HEK293 (cell line): ENCODE data around the gene HSPA2.
A peak's percentile ranks its signal among the peaks of the same experiment; 100 is the strongest.

Source experiments
- GLIS2 ChIP-seq: fragments of 450-650 bp; formaldehyde crosslinking; IDR thresholded peaks from 2 replicates; pipeline ENCODE4 v1.5.1; 2016; ENCODE audit warnings: missing biosample characterization, missing genetic modification characterization
- HOXD13 ChIP-seq: sonication (generic); formaldehyde crosslinking; IDR thresholded peaks from 2 replicates; pipeline ENCODE4 v1.8.0; 2022; ENCODE audit warnings: missing genetic modification reagents, borderline replicate concordance
- RBAK ChIP-seq: fragments of 450-650 bp; formaldehyde crosslinking; IDR thresholded peaks from 2 replicates; pipeline ENCODE4 v1.5.1; 2016; ENCODE audit warnings: missing biosample characterization, missing genetic modification characterization
- REPIN1 ChIP-seq: fragments of 450-650 bp; formaldehyde crosslinking; IDR thresholded peaks from 2 replicates; pipeline ENCODE4 v1.5.1; 2017; ENCODE audit warnings: missing biosample characterization, missing genetic modification characterization, low read depth
- ZNF112 ChIP-seq: fragments of 450-650 bp; formaldehyde crosslinking; IDR thresholded peaks from 2 replicates; pipeline ENCODE4 v1.5.0; 2017; ENCODE audit warnings: missing biosample characterization, missing genetic modification characterization
- ZNF133 ChIP-seq: fragments of 450-650 bp; formaldehyde crosslinking; IDR thresholded peaks from 2 replicates; pipeline ENCODE4 v1.5.1; 2016; ENCODE audit warnings: missing biosample characterization, missing genetic modification characterization
- ZNF138 ChIP-seq: fragments of 450-650 bp; formaldehyde crosslinking; IDR thresholded peaks from 2 replicates; pipeline ENCODE4 v1.5.1; 2016; ENCODE audit warnings: missing biosample characterization, missing genetic modification characterization, borderline replicate concordance
- ZNF140 ChIP-seq: fragments of 450-650 bp; formaldehyde crosslinking; IDR thresholded peaks from 2 replicates; pipeline ENCODE4 v1.5.1; 2016; ENCODE audit warnings: missing biosample characterization, missing genetic modification characterization
- ZNF266 ChIP-seq: fragments of 450-650 bp; formaldehyde crosslinking; IDR thresholded peaks from 2 replicates; pipeline ENCODE4 v1.5.1; 2016; ENCODE audit warnings: missing biosample characterization, missing genetic modification characterization, low read depth
- ZNF394 ChIP-seq: fragments of 450-650 bp; formaldehyde crosslinking; IDR thresholded peaks from 2 replicates; pipeline ENCODE4 v1.5.1; 2016; ENCODE audit warnings: missing biosample characterization, missing genetic modification characterization, mild to moderate bottlenecking, moderate library complexity, borderline replicate concordance
- ZNF416 ChIP-seq: fragments of 450-650 bp; formaldehyde crosslinking; IDR thresholded peaks from 2 replicates; pipeline ENCODE4 v1.5.1; 2016; ENCODE audit warnings: missing biosample characterization, missing genetic modification characterization
- ZNF433 ChIP-seq: fragments of 450-650 bp; formaldehyde crosslinking; IDR thresholded peaks from 2 replicates; pipeline ENCODE4 v1.5.1; 2016; ENCODE audit warnings: missing biosample characterization, missing genetic modification characterization, low read depth
- ZNF544 ChIP-seq: fragments of 450-650 bp; formaldehyde crosslinking; IDR thresholded peaks from 2 replicates; pipeline ENCODE4 v1.5.0; 2017; ENCODE audit warnings: missing biosample characterization, missing genetic modification characterization
- ZNF548 ChIP-seq: fragments of 450-650 bp; formaldehyde crosslinking; IDR thresholded peaks from 2 replicates; pipeline ENCODE4 v1.5.1; 2016; ENCODE audit warnings: missing biosample characterization, missing genetic modification characterization
- ZNF610 ChIP-seq: fragments of 450-650 bp; formaldehyde crosslinking; IDR thresholded peaks from 2 replicates; pipeline ENCODE4 v1.5.1; 2016; ENCODE audit warnings: missing biosample characterization, missing genetic modification characterization, borderline replicate concordance
- ZNF670 ChIP-seq: fragments of 450-650 bp; formaldehyde crosslinking; IDR thresholded peaks from 2 replicates; pipeline ENCODE4 v1.5.1; 2016; ENCODE audit warnings: missing biosample characterization, missing genetic modification characterization, low read depth
- ZNF677 ChIP-seq: fragments of 450-650 bp; IDR thresholded peaks from 2 replicates; pipeline ENCODE4 v1.5.0; 2018; ENCODE audit warnings: missing biosample characterization, mild to moderate bottlenecking, missing genetic modification characterization, moderate library complexity
- ZNF768 ChIP-seq: fragments of 450-650 bp; formaldehyde crosslinking; IDR thresholded peaks from 2 replicates; pipeline ENCODE4 v1.5.1; 2018; ENCODE audit warnings: missing biosample characterization, mild to moderate bottlenecking, missing genetic modification characterization
- ZNF785 ChIP-seq: fragments of 450-650 bp; formaldehyde crosslinking; IDR thresholded peaks from 2 replicates; pipeline ENCODE4 v1.5.1; 2016; ENCODE audit warnings: missing biosample characterization, missing genetic modification characterization
- ZNF843 ChIP-seq: fragments of 450-650 bp; formaldehyde crosslinking; IDR thresholded peaks from 2 replicates; pipeline ENCODE4 v1.5.1; 2016; ENCODE audit warnings: missing biosample characterization, missing genetic modification characterization
- ZSCAN30 ChIP-seq: fragments of 450-650 bp; IDR thresholded peaks from 2 replicates; pipeline ENCODE4 v1.5.1; 2018; ENCODE audit warnings: missing biosample characterization, mild to moderate bottlenecking, missing genetic modification characterization, moderate library complexity
- TF ChIP-seq, protein P1 (sequence below): fragments of 450-650 bp; formaldehyde crosslinking; conservative IDR thresholded peaks from 2 replicates; pipeline ENCODE4 v1.5.1; 2016; ENCODE audit warnings: low read depth, missing biosample characterization, missing genetic modification characterization
- TF ChIP-seq, protein P2 (sequence below): sonication (generic); formaldehyde crosslinking; IDR thresholded peaks from 2 replicates; pipeline ENCODE4 v1.8.1; 2022; ENCODE audit warnings: mild to moderate bottlenecking, moderate library complexity, missing genetic modification reagents
- TF ChIP-seq, protein P3 (sequence below): fragments of 450-650 bp; formaldehyde crosslinking; IDR thresholded peaks from 2 replicates; pipeline ENCODE4 v1.5.1; 2016; ENCODE audit warnings: missing biosample characterization, missing genetic modification characterization, borderline replicate concordance
- TF ChIP-seq, protein P4 (sequence below): fragments of 450-650 bp; formaldehyde crosslinking; IDR thresholded peaks from 2 replicates; pipeline ENCODE4 v1.5.1; 2016; ENCODE audit warnings: missing biosample characterization, missing genetic modification characterization
- TF ChIP-seq, protein P5 (sequence below): fragments of 450-650 bp; IDR thresholded peaks from 2 replicates; pipeline ENCODE4 v1.5.1; 2018; ENCODE audit warnings: missing biosample characterization, missing genetic modification characterization

Gene HSPA2

DNA sequence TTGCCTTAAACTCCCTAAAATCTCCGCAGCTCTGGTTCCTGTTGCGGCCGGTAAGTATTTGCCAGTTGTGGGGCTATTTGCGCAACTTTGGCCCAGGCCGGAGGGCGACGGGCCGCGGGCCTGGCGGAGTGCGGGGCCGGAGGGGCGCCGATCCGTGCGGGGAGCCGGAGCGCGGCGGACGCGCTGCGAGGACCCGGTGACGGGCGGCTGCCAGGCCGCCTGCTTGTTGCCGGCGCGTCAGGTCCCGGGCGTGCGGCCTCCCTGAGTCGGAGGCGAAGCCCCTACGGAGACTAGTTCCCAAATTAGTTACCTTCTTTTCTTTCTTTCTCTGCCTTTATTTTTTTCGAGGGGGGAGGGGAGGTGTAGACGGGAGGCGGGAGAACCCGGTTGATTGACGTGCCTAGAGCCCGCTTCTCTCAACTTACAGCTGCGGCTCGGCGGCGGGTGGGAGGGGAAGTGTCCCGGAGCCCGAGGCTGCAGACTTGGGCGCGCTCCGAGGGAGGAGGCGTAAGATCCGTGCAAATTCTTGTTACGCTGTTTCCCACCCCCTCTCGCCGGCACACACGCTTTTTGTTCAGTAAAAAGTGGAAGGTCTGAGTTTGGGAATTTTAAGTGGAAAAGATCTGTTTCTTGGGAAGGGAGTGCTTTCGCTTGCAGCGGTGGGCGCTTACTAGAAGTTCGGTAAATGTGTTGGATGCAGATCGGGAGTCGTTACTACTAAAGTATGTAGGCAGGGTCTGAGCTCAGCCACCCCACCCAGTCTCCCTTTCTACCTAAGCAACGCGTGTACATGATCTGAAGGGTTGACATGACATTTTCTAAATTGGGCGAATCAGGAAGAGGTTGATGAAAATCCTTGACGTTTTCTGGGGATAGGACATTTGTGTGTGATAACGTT lies 35.4 kb upstream of the HSPA2 start (continued):
- TF ChIP-seq, protein P1, sequence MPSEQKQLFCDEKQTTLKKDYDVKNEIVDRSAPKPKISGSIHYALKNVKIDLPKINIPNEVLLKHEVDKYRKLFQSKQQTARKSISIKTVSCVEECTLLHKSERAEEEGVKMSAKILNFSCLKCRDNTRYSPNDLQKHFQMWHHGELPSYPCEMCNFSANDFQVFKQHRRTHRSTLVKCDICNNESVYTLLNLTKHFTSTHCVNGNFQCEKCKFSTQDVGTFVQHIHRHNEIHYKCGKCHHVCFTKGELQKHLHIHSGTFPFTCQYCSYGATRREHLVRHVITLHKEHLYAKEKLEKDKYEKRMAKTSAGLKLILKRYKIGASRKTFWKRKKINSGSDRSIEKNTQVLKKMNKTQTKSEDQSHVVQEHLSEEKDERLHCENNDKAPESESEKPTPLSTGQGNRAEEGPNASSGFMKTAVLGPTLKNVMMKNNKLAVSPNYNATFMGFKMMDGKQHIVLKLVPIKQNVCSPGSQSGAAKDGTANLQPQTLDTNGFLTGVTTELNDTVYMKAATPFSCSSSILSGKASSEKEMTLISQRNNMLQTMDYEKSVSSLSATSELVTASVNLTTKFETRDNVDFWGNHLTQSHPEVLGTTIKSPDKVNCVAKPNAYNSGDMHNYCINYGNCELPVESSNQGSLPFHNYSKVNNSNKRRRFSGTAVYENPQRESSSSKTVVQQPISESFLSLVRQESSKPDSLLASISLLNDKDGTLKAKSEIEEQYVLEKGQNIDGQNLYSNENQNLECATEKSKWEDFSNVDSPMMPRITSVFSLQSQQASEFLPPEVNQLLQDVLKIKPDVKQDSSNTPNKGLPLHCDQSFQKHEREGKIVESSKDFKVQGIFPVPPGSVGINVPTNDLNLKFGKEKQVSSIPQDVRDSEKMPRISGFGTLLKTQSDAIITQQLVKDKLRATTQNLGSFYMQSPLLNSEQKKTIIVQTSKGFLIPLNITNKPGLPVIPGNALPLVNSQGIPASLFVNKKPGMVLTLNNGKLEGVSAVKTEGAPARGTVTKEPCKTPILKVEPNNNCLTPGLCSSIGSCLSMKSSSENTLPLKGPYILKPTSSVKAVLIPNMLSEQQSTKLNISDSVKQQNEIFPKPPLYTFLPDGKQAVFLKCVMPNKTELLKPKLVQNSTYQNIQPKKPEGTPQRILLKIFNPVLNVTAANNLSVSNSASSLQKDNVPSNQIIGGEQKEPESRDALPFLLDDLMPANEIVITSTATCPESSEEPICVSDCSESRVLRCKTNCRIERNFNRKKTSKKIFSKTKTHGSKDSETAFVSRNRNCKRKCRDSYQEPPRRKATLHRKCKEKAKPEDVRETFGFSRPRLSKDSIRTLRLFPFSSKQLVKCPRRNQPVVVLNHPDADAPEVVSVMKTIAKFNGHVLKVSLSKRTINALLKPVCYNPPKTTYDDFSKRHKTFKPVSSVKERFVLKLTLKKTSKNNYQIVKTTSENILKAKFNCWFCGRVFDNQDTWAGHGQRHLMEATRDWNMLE (tag by site-specific recombination): no peak
- no peak for TF ChIP-seq HOXD13
- no peak for TF ChIP-seq ZNF610 (tag by site-specific recombination)
- TF ChIP-seq, protein P2, sequence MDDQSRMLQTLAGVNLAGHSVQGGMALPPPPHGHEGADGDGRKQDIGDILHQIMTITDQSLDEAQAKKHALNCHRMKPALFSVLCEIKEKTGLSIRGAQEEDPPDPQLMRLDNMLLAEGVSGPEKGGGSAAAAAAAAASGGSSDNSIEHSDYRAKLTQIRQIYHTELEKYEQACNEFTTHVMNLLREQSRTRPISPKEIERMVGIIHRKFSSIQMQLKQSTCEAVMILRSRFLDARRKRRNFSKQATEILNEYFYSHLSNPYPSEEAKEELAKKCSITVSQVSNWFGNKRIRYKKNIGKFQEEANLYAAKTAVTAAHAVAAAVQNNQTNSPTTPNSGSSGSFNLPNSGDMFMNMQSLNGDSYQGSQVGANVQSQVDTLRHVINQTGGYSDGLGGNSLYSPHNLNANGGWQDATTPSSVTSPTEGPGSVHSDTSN: no peak
- TF ChIP-seq ZNF677: no peak
- TF ChIP-seq ZNF133 (tag by site-specific recombination): no peak
- TF ChIP-seq, protein P3, sequence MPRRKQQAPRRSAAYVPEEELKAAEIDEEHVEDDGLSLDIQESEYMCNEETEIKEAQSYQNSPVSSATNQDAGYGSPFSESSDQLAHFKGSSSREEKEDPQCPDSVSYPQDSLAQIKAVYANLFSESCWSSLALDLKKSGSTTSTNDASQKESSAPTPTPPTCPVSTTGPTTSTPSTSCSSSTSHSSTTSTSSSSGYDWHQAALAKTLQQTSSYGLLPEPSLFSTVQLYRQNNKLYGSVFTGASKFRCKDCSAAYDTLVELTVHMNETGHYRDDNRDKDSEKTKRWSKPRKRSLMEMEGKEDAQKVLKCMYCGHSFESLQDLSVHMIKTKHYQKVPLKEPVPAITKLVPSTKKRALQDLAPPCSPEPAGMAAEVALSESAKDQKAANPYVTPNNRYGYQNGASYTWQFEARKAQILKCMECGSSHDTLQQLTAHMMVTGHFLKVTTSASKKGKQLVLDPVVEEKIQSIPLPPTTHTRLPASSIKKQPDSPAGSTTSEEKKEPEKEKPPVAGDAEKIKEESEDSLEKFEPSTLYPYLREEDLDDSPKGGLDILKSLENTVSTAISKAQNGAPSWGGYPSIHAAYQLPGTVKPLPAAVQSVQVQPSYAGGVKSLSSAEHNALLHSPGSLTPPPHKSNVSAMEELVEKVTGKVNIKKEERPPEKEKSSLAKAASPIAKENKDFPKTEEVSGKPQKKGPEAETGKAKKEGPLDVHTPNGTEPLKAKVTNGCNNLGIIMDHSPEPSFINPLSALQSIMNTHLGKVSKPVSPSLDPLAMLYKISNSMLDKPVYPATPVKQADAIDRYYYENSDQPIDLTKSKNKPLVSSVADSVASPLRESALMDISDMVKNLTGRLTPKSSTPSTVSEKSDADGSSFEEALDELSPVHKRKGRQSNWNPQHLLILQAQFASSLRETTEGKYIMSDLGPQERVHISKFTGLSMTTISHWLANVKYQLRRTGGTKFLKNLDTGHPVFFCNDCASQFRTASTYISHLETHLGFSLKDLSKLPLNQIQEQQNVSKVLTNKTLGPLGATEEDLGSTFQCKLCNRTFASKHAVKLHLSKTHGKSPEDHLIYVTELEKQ (tag by site-specific recombination): peak; percentile 64; the same call in 1 of the 2 replicates
- no peak for TF ChIP-seq ZNF843 (tag by site-specific recombination)
- TF ChIP-seq RBAK (tag by site-specific recombination): no peak
- no peak for TF ChIP-seq ZNF416 (tag by site-specific recombination)
- TF ChIP-seq ZNF785 (tag by site-specific recombination): no peak
- TF ChIP-seq GLIS2 (tag by site-specific recombination): no peak
- peak; percentile 72; the same call in 1 of the 2 replicates for TF ChIP-seq ZNF394 (tag by site-specific recombination)
- TF ChIP-seq ZNF140: no peak
- TF ChIP-seq ZNF112 (tag by site-specific recombination): no peak
- TF ChIP-seq ZNF544 (tag by site-specific recombination): no peak
- TF ChIP-seq, protein P4, sequence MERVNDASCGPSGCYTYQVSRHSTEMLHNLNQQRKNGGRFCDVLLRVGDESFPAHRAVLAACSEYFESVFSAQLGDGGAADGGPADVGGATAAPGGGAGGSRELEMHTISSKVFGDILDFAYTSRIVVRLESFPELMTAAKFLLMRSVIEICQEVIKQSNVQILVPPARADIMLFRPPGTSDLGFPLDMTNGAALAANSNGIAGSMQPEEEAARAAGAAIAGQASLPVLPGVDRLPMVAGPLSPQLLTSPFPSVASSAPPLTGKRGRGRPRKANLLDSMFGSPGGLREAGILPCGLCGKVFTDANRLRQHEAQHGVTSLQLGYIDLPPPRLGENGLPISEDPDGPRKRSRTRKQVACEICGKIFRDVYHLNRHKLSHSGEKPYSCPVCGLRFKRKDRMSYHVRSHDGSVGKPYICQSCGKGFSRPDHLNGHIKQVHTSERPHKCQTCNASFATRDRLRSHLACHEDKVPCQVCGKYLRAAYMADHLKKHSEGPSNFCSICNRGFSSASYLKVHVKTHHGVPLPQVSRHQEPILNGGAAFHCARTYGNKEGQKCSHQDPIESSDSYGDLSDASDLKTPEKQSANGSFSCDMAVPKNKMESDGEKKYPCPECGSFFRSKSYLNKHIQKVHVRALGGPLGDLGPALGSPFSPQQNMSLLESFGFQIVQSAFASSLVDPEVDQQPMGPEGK: peak; percentile 19
- TF ChIP-seq ZNF548 (tag by site-specific recombination): no peak
- no peak for TF ChIP-seq ZNF138
- peak; percentile 24 for TF ChIP-seq ZSCAN30 (tag by site-specific recombination)
- TF ChIP-seq ZNF670 (tag by site-specific recombination): no peak
- no peak for TF ChIP-seq ZNF768
- TF ChIP-seq ZNF266 (tag by site-specific recombination): no peak
- TF ChIP-seq ZNF433 (tag by site-specific recombination): no peak
- no peak for TF ChIP-seq REPIN1
- TF ChIP-seq, protein P5, sequence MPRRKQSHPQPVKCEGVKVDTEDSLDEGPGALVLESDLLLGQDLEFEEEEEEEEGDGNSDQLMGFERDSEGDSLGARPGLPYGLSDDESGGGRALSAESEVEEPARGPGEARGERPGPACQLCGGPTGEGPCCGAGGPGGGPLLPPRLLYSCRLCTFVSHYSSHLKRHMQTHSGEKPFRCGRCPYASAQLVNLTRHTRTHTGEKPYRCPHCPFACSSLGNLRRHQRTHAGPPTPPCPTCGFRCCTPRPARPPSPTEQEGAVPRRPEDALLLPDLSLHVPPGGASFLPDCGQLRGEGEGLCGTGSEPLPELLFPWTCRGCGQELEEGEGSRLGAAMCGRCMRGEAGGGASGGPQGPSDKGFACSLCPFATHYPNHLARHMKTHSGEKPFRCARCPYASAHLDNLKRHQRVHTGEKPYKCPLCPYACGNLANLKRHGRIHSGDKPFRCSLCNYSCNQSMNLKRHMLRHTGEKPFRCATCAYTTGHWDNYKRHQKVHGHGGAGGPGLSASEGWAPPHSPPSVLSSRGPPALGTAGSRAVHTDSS (tag by site-specific recombination): no peak; the same call in 1 of the 2 replicates
